ENCODE measurements around the gene LONP1. TPM values are rescaled to one million over a fixed set of nuclear protein-coding genes. Genes with fewer than 3 reads are reported as not detected.
A peak's percentile ranks its signal among the peaks of the same experiment; 100 is the strongest.

LONP1 gene
- total RNA-seq, 4 donors from 2014 or later, result 40.9 to 81.7 (median 61.2) TPM

DNA sequence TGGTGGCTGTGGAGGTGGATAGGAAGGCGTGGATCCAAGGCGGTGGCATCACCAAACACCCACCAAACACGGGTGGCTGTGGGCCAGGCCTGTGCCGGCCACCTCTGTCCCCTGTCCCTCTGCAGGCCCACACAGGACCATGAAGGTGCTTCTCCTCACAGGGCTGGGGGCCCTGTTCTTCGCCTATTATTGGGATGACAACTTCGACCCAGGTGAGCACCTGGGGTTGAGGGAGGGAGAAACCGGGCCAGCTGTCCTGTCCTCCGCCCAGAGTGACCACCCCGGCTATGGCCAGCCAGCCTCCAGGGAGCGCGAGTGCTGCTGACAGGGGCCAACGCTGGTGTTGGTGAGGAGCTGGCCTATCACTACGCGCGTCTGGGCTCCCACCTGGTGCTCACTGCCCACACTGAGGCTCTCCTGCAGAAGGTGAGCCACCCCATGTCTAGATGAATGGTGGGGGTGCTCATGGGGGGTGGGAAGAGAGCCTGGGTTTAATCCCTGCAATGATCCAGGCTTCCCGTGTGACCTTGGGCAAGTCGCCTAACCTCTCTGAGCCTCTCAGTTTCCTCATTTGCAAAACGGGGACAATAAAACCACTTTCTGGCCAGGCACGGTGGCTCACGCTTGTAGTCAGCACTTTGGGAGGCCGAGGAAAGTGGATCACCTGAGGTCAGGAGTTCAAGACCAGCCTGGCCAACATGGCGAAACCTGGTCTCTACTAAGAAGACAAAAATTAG lies 35.1 kb downstream of the LONP1 start:
- DNase-seq (ENCODE audit: low spot score in 2 of 2), result no peak
- TF ChIP-seq CTCF (IDR thresholded peaks at IDR 0.05) (no peak), POLR2A (IDR thresholded peaks at IDR 0.05) (no peak)
- intact Hi-C loops (cut with DNase I; ENCODE audit: low total_unique reads), result loop anchor here (10.0 kb wide), 1 partner anchor 640 kb away; no protein-coding TSS in a partner anchor
- H3K4me3 ChIP-seq (ENCODE audit: low read depth, poor library complexity, severe bottlenecking), result no peak overlapping the region
- WGBS, 2 donors, result 87 to 88% methylated on average over 16 to 22 of the region's 22 CpGs

- TF ChIP-seq POLR2A (IDR thresholded peaks at IDR 0.05), result no peak
- TF ChIP-seq CTCF (IDR thresholded peaks at IDR 0.05), result no peak
- 82 to 83% methylated on average over 10 of the region's 10 CpGs for WGBS, 2 donors
- intact Hi-C loops (cut with DNase I; ENCODE audit: low total_unique reads), result loop anchor here (10.0 kb wide), 1 partner anchor 639 kb away; no protein-coding TSS in a partner anchor
- no peak overlapping the region for H3K4me3 ChIP-seq (ENCODE audit: low read depth, poor library complexity, severe bottlenecking)
- DNase-seq (ENCODE audit: low spot score in 2 of 2), result no peak
Measured at GRCh38 chr19:5683177-5683886, 36.6 kb downstream of the LONP1 start.

DNA sequence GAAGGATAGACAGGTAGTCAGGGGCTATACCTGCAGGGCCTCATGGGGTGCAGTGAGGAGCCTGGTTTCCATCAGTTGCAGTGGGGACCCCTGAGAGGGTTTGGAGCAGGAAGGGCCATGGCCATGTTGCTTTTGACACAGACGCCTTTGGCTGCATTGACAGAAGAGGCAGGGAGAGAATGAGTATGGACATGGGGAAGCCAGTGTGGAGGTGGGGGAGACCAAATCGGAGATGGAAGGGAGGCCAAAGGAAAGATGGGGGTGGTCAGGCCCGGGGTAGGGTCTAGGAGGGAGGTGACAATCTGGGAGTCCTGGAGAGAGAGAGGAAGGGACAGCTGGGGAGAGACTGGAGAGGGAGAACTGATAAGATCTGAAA lies 37.9 kb downstream of the LONP1 start:
- H3K4me3 ChIP-seq (ENCODE audit: low read depth, poor library complexity, severe bottlenecking), result no peak overlapping the region
- TF ChIP-seq POLR2A (IDR thresholded peaks at IDR 0.05) (no peak), CTCF (IDR thresholded peaks at IDR 0.05) (no peak)
- DNase-seq (ENCODE audit: low spot score in 2 of 2), result peak in 1 of 2 donors; percentile 85
- 90 to 91% methylated on average over 3 of the region's 3 CpGs for WGBS, 2 donors
- intact Hi-C loops (cut with DNase I; ENCODE audit: low total_unique reads), result loop anchor here (10.0 kb wide), 1 partner anchor 637 kb away; no protein-coding TSS in a partner anchor

DNA sequence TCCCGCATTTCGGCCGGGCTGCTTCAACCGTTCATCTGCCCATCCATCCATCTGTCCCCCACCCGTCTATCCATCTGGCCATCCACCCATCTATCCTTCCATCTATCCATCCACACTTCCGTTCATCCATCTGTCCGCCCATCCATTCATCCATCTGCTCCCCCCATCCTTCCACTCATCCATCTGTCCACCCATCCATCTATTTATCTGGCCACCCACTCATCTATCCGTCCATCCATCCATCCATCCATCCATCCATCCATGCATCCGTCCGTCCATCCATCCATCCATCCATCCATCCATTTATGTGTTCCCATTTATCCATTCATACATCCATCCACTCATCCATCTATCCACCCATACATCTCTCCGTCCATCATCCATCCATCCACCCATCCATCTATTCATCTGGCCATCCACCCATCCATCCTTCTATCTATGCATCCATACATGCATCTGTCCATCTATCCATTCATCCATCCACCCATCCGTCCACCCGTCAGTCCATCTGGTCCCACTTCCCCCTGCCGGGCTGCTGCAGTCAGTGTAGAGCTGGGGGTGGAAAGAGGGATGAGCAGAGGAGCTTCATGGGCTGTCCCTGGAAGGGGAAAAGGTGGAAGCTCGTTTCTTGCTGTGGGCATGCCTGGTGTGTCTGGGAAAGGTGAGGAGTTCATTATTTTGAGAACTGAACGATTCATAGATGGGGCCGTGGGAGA lies 38.4 kb downstream of the LONP1 start:
- 63 to 65% methylated on average over 17 of the region's 17 CpGs for whole genome bisulfite sequencing, 2 donors
- H3K4me3 ChIP-seq (ENCODE audit: low read depth, poor library complexity, severe bottlenecking), result no peak overlapping the region
- intact Hi-C loops (cut with DNase I; ENCODE audit: low total_unique reads), result loop anchor here (10.0 kb wide), 1 partner anchor 637 kb away; no protein-coding TSS in a partner anchor
- TF ChIP-seq POLR2A (IDR thresholded peaks at IDR 0.05) (no peak), CTCF (IDR thresholded peaks at IDR 0.05) (no peak)
- DNase-seq (ENCODE audit: low spot score in 2 of 2), result no peak

DNA sequence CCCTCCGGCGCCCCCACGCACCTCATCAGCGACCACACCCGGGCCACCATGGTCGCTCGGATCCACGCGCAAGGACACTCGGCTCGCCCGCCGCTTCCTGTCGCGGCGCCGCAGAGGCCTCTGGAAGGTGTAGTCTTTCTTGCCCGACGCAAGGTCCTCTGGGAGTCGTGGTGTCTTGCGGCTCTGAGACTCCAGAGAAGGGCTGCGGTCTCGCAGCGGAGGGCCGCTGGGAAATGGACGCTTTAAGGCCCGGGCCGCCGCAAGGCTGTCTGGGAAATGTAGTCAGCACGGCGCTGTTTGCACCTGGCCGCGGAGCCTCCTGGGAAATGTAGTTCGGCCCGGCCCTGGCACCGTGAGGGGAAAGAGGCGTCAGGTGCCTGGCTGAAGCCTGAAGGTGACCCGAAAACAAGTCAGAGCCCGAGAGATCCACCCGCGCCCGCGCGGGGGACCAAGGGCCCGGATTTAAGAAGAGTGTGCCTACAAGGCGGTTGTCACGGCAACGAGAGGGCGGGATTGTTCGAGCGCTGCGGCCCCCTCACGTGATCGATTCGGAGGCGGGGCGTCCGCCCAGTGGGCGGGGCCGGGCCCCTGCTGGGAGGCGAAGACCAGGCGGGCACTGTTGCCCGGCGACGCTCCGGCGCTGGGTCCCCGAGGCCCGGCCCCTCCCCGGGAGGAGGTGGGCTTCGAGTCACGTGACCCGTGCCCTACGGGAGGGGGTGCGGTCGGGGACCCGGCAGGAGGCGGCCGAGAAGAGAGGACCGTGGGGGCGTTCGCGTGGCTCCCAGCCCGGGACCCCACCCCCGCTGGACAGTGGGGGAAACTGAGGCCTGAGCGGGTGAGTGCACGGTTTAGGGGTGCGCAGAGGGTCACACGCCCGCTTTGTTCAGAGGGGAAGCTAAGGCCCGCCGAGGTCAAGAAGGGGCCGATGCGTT lies 39.2 kb downstream of the LONP1 start, which contains the start of the genes HSD11B1L and MICOS13:
HSD11B1L (plus strand) TSS at position 591 of the 932 bp plus-strand sequence. CDS start 3,806 bp downstream, outside the sequence.
MICOS13 (minus strand) TSS at position 80 of the 932 bp plus-strand sequence; CDS start at position 50, 30 bp downstream.
- peak within 1 kb of the TSS; percentile 97 for H3K4me3 ChIP-seq (ENCODE audit: low read depth, poor library complexity, severe bottlenecking)
- peak; percentile 99 for DNase-seq (ENCODE audit: low spot score in 2 of 2)
- TF ChIP-seq POLR2A (IDR thresholded peaks at IDR 0.05) (no peak), CTCF (IDR thresholded peaks at IDR 0.05) (no peak)
- WGBS, 2 donors, result 1% methylated on average over 61 to 85 of the region's 94 CpGs
- intact Hi-C loops (cut with DNase I; ENCODE audit: low total_unique reads), result loop anchor here (10.0 kb wide), 1 partner anchor 636 kb away; no protein-coding TSS in a partner anchor

Data from lower leg skin (tissue), 4 donors.